K562 (cell line): ENCODE results near the gene CACNA2D4. TPM values are rescaled to one million over a fixed set of nuclear protein-coding genes. Genes with fewer than 3 reads are reported as not detected.

Source experiments
- CBFA2T3 ChIP-seq: fragments of 450-650 bp; IDR thresholded peaks from 2 replicates; pipeline ENCODE4 v1.6.1; 2017
- FOSL1 ChIP-seq: fragments of 200-800 bp; sonication (Bioruptor generic); conservative IDR thresholded peaks from 2 replicates; pipeline ENCODE4 v1.6.1; 2016; ENCODE audit warnings: missing genetic modification characterization, missing compliant biosample characterization
- KLF10 ChIP-seq: fragments of 250-450 bp; sonication (Bioruptor Pico); IDR thresholded peaks from 2 replicates; pipeline ENCODE4 v1.6.1; 2021; ENCODE audit warnings: matching md5 sums
- NR2C2 ChIP-seq, 2 experiments: fragments of 200-800 bp in 1 of 2; sonication (Bioruptor generic) in 1 of 2; sonication (generic) in 1 of 2; formaldehyde crosslinking in 1 of 2; IDR thresholded peaks; 2 replicates each; pipeline versions ENCODE4 v1.6.1 to v1.8.0; 2016 to 2022; ENCODE audit warnings: mild to moderate bottlenecking in 1 of 2, missing compliant biosample characterization in 1 of 2, missing genetic modification characterization in 1 of 2, missing genetic modification reagents in 1 of 2
- PML ChIP-seq: IDR thresholded peaks from 2 replicates; pipeline ENCODE4 v1.6.1; 2012; ENCODE audit warnings: low read length, inconsistent platforms
- RBM39 ChIP-seq: fragments of 200-400 bp; formaldehyde crosslinking; optimal IDR thresholded peaks from 2 replicates; pipeline ENCODE3; 2018; ENCODE audit warnings: low read depth, low read length
- SMARCA5 ChIP-seq: fragments of 450-650 bp; IDR thresholded peaks from 2 replicates; pipeline ENCODE4 v1.6.1; 2016
- TCF3 ChIP-seq: sonication (generic); formaldehyde crosslinking; IDR thresholded peaks from 2 replicates; pipeline ENCODE4 v1.4.0; 2020; ENCODE audit warnings: mild to moderate bottlenecking, missing genetic modification reagents
- U2AF1 ChIP-seq: fragments of 200-400 bp; formaldehyde crosslinking; optimal IDR thresholded peaks from 2 replicates; pipeline ENCODE3; 2017; ENCODE audit warnings: mild to moderate bottlenecking, low read depth, low read length, moderate library complexity
- ZBTB11 ChIP-seq, 3 experiments: fragments of 200-800 bp in 1 of 3; fragments of 250-450 bp in 1 of 3; fragments of 450-650 bp in 1 of 3; sonication (Bioruptor Pico) in 1 of 3; sonication (Bioruptor generic) in 1 of 3; formaldehyde crosslinking in 1 of 3; IDR thresholded peaks; 2 replicates each; pipeline versions ENCODE4 v1.6.1 to v1.8.0; 2016 to 2022; ENCODE audit warnings: mild to moderate bottlenecking in 2 of 3, missing genetic modification characterization in 2 of 3, missing compliant biosample characterization in 1 of 3, moderate library complexity in 1 of 3
- ZNF146 ChIP-seq: IDR thresholded peaks from one replicate; pipeline ENCODE4 v1.6.1; 2018; ENCODE audit warnings: missing compliant biosample characterization; ENCODE audit not compliant: unreplicated experiment
- ZNF3 ChIP-seq: fragments of 250-450 bp; sonication (Bioruptor Pico); IDR thresholded peaks from 2 replicates; pipeline ENCODE4 v1.5.0; 2021; ENCODE audit warnings: mild to moderate bottlenecking, moderate library complexity
- ZNF395 ChIP-seq: fragments of 200-800 bp; sonication (Bioruptor generic); IDR thresholded peaks from 2 replicates; pipeline ENCODE4 v1.6.1; 2017; ENCODE audit warnings: missing genetic modification characterization, missing compliant biosample characterization
- ZNF764 ChIP-seq: fragments of 250-450 bp; sonication (Bioruptor Pico); IDR thresholded peaks from 2 replicates; pipeline ENCODE4 v1.4.0; 2020; ENCODE audit warnings: low read depth, mild to moderate bottlenecking, moderate library complexity
- polyA plus RNA-seq, 8 experiments: library from polyadenylated mRNA; depleted of rRNA in 4 of 8; stranded (reverse) in 5 of 8; unstranded in 3 of 8; fragments of >200 nt; fragmentation: Nextera tagmentation in 2 of 8; fragmentation: Illumina TruSeq in 1 of 8; extraction: Ambion mirVana in 2 of 8; extraction: Trizol in 1 of 8; gene quantifications; 2 replicates each; pipeline versions ENCODE4 v1.2.1 to v1.2.3, GENCODE V29; 2011 to 2014; ENCODE audit warnings: inconsistent platforms in 1 of 8, missing spikeins in 1 of 8
- total RNA-seq, 7 experiments: library from RNA; depleted of rRNA in 6 of 7; stranded (reverse); fragments of >200 nt in 6 of 7; fragmentation: Illumina TruSeq in 2 of 7; extraction: Trizol in 2 of 7; gene quantifications; 2 replicates each; pipeline versions ENCODE4 v1.2.1 to v1.2.3, GENCODE V29; 2011 to 2021; ENCODE audit warnings: low replicate concordance in 1 of 7
- TF ChIP-seq, protein P1 (sequence below): sonication (generic); formaldehyde crosslinking; IDR thresholded peaks from 2 replicates; pipeline ENCODE4 v1.8.0; 2022; ENCODE audit warnings: missing genetic modification reagents, mild to moderate bottlenecking, moderate library complexity, borderline replicate concordance

Gene CACNA2D4
- total and polyA plus RNA-seq, 9 of the 15 experiments (the other 6 are each of a cell fraction or from before 2014, with no cell fraction given), result 0.04 to 0.69 (median 0.40) TPM; not detected in 3

- TF ChIP-seq NR2C2 (CRISPR knock-in tag; IDR thresholded peaks at IDR 0.05) (no peak), NR2C2 (tag; IDR thresholded peaks at IDR 0.05) (0 out of 2 replicates have a peak, but pooled peaks have one; percentile 6), ZNF146 (no peak), U2AF1 (no peak), PML (no peak), TCF3 (CRISPR knock-in tag) (peak; percentile 32; the same call in 1 of the 2 replicates), ZNF3 (CRISPR knock-in tag) (no peak), CBFA2T3 (peak; percentile 22; the same call in 1 of the 2 replicates), ZBTB11 (CRISPR knock-in tag; IDR thresholded peaks at IDR 0.05) (no peak), ZNF395 (CRISPR knock-in tag) (no peak), ZNF764 (no peak), SMARCA5 (no peak), RBM39 (no peak), KLF10 (CRISPR knock-in tag) (no peak), FOSL1 (tag) (no peak)
- TF ChIP-seq, protein P1, sequence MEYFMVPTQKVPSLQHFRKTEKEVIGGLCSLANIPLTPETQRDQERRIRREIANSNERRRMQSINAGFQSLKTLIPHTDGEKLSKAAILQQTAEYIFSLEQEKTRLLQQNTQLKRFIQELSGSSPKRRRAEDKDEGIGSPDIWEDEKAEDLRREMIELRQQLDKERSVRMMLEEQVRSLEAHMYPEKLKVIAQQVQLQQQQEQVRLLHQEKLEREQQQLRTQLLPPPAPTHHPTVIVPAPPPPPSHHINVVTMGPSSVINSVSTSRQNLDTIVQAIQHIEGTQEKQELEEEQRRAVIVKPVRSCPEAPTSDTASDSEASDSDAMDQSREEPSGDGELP (CRISPR knock-in tag), result peak; percentile 65; the same call in 1 of the 2 replicates
Observed at GRCh38 chr12:1918081-1918883, at the start of gene CACNA2D4 (continued).
